Keratinocyte (primary cell): ENCODE results near the gene POLD4.

Experiments used
- EZH2 ChIP-seq: IDR thresholded peaks from one replicate; pipeline ENCODE4 v1.6.1; 2012; ENCODE audit warnings: inconsistent platforms, mild to moderate bottlenecking, low read length, moderate library complexity
- TF ChIP-seq, protein P1 (sequence below), 3 experiments: IDR thresholded peaks in 1 of 3; conservative IDR thresholded peaks in 1 of 3; optimal IDR thresholded peaks in 1 of 3; 2 replicates in 2 of 3; 3 replicates in 1 of 3; pipeline versions ENCODE3 to v1.5.1; 2011; ENCODE audit warnings: low read length in 3 of 3, mild to moderate bottlenecking in 3 of 3, moderate library complexity in 2 of 3, control low read depth in 1 of 3, inconsistent platforms in 1 of 3; ENCODE audit not compliant: insufficient read depth in 2 of 3; ENCODE audit errors: extremely low read depth in 1 of 3

DNA sequence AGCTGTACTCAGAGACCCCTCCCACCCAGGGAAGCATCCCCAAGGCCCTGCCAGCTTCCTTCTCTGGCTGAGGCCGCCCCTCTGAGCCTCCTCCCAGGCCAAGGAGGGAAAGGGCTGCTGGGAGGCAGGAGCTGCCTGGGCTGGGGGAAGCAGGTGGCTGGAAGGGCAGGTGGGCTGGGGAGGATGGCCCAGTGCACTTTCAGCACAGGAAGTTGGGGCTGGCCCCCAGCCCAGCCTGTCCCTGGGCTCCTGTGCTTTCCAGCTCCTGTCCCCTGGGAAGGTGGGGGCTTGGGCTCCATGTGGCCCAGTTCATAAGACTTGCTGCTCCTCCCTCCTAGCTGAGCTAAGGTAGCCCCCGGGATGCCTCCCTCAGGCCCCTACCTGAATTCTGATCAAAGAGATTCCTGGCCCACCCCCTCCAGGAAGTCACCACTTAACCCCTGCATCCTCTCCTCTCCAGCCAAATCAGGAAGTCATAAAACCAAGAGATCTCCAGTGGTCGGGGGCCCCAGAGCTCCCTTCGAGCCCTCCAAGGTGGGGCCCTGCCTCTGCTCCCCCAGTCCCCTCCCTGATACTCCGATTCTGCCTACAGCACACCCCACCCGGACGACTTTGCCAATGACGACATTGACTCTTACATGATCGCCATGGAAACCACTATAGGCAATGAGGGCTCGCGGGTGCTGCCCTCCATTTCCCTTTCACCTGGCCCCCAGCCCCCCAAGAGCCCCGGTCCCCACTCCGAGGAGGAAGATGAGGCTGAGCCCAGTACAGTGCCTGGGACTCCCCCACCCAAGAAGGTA, 43.4 kb upstream of the POLD4 start:
- TF ChIP-seq, protein P1, sequence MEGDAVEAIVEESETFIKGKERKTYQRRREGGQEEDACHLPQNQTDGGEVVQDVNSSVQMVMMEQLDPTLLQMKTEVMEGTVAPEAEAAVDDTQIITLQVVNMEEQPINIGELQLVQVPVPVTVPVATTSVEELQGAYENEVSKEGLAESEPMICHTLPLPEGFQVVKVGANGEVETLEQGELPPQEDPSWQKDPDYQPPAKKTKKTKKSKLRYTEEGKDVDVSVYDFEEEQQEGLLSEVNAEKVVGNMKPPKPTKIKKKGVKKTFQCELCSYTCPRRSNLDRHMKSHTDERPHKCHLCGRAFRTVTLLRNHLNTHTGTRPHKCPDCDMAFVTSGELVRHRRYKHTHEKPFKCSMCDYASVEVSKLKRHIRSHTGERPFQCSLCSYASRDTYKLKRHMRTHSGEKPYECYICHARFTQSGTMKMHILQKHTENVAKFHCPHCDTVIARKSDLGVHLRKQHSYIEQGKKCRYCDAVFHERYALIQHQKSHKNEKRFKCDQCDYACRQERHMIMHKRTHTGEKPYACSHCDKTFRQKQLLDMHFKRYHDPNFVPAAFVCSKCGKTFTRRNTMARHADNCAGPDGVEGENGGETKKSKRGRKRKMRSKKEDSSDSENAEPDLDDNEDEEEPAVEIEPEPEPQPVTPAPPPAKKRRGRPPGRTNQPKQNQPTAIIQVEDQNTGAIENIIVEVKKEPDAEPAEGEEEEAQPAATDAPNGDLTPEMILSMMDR (optimal IDR thresholded peaks at IDR 0.05 in 1 of 3, IDR thresholded peaks at IDR 0.05 in 1 of 3, conservative IDR thresholded peaks at IDR 0.05 in 1 of 3; ENCODE audit: extremely low read depth in 1 of 3, insufficient read depth in 2 of 3, low read length in 3 of 3) = no peak
- no peak for TF ChIP-seq EZH2
